SK-N-SH treated with all-trans-retinoic acid at 6 μM for 48 hours (cell line): Measurements from ENCODE around the gene SDK2.

Experiments
- ATAC-seq: fragments of 200-7000 bp; cut with Tn5 transposase; 3 replicates; pipeline ENCODE4 v1.9.1; 2020; ENCODE audit warnings: mild to moderate bottlenecking, moderate library complexity
- ARNTL ChIP-seq: fragments of 450-650 bp; formaldehyde crosslinking; IDR thresholded peaks from 2 replicates; pipeline ENCODE4 v1.5.0; 2020; ENCODE audit warnings: low read depth, mild to moderate bottlenecking, moderate library complexity, borderline replicate concordance
- BACH2 ChIP-seq: fragments of 250-450 bp; sonication (Bioruptor Pico); IDR thresholded peaks from 2 replicates; pipeline ENCODE4 v1.9.0; 2021; ENCODE audit warnings: mild to moderate bottlenecking, borderline replicate concordance
- CSDC2 ChIP-seq: fragments of 250-450 bp; sonication (Bioruptor Pico); IDR thresholded peaks from 2 replicates; pipeline ENCODE4 v1.5.0; 2020; ENCODE audit warnings: mild to moderate bottlenecking, moderate library complexity
- ESRRG ChIP-seq: fragments of 250-450 bp; sonication (Bioruptor Pico); IDR thresholded peaks from 2 replicates; pipeline ENCODE4 v1.6.1; 2021; ENCODE audit warnings: mild to moderate bottlenecking
- ISL1 ChIP-seq: fragments of 250-450 bp; sonication (Bioruptor Pico); IDR thresholded peaks from 2 replicates; pipeline ENCODE4 v2.1.2; 2022; ENCODE audit warnings: mild to moderate bottlenecking, moderate library complexity
- OSR1 ChIP-seq: fragments of 250-450 bp; sonication (Bioruptor Pico); IDR thresholded peaks from 2 replicates; pipeline ENCODE4 v1.8.0; 2022; ENCODE audit warnings: moderate library complexity, mild to moderate bottlenecking, inconsistent platforms
- PPARA ChIP-seq: fragments of 250-450 bp; sonication (Bioruptor Pico); IDR thresholded peaks from 2 replicates; pipeline ENCODE4 v1.5.0; 2020; ENCODE audit warnings: mild to moderate bottlenecking, borderline replicate concordance
- RARB ChIP-seq: fragments of 250-450 bp; sonication (Bioruptor Pico); IDR thresholded peaks from 2 replicates; pipeline ENCODE4 v1.8.0; 2021; ENCODE audit warnings: mild to moderate bottlenecking, moderate library complexity
- SNAI2 ChIP-seq: fragments of 250-450 bp; sonication (Bioruptor Pico); IDR thresholded peaks from 2 replicates; pipeline ENCODE4 v1.5.0; 2020; ENCODE audit warnings: mild to moderate bottlenecking, moderate library complexity
- TCF4 ChIP-seq: fragments of 250-450 bp; sonication (Bioruptor Pico); IDR thresholded peaks from 2 replicates; pipeline ENCODE4 v1.8.0; 2021; ENCODE audit warnings: mild to moderate bottlenecking, moderate library complexity, borderline replicate concordance
- TOX ChIP-seq: fragments of 250-450 bp; sonication (Bioruptor Pico); IDR thresholded peaks from 2 replicates; pipeline ENCODE4 v1.8.0; 2021; ENCODE audit warnings: mild to moderate bottlenecking, moderate library complexity, borderline replicate concordance
- ZFP3 ChIP-seq: fragments of 250-450 bp; sonication (Bioruptor Pico); IDR thresholded peaks from 2 replicates; pipeline ENCODE4 v1.5.0; 2020; ENCODE audit warnings: mild to moderate bottlenecking, moderate library complexity
- ZFP30 ChIP-seq: fragments of 450-650 bp; formaldehyde crosslinking; IDR thresholded peaks from 2 replicates; pipeline ENCODE4 v1.5.0; 2022; ENCODE audit warnings: mild to moderate bottlenecking, moderate library complexity
- ZNF565 ChIP-seq: fragments of 450-650 bp; formaldehyde crosslinking; conservative IDR thresholded peaks from 2 replicates; pipeline ENCODE4 v1.5.0; 2020; ENCODE audit warnings: low read depth, mild to moderate bottlenecking, moderate library complexity
- ZNF8 ChIP-seq: fragments of 450-650 bp; formaldehyde crosslinking; IDR thresholded peaks from 2 replicates; pipeline ENCODE4 v1.5.0; 2020; ENCODE audit warnings: mild to moderate bottlenecking, moderate library complexity
- TF ChIP-seq, protein P1 (sequence below): fragments of 250-450 bp; sonication (Bioruptor Pico); IDR thresholded peaks from 2 replicates; pipeline ENCODE4 v1.8.0; 2021; ENCODE audit warnings: low read depth, mild to moderate bottlenecking, moderate library complexity, borderline replicate concordance
- TF ChIP-seq, protein P2 (sequence below): fragments of 250-450 bp; sonication (Bioruptor Pico); IDR thresholded peaks from 2 replicates; pipeline ENCODE4 v1.8.0; 2020; ENCODE audit warnings: mild to moderate bottlenecking, moderate library complexity, borderline replicate concordance
- TF ChIP-seq, protein P3 (sequence below): fragments of 250-450 bp; sonication (Bioruptor Pico); IDR thresholded peaks from 2 replicates; pipeline ENCODE4 v1.5.1; 2021; ENCODE audit warnings: mild to moderate bottlenecking, moderate library complexity
- TF ChIP-seq, protein P4 (sequence below): fragments of 250-450 bp; sonication (Bioruptor Pico); IDR thresholded peaks from 2 replicates; pipeline ENCODE4 v1.5.0; 2020; ENCODE audit warnings: mild to moderate bottlenecking, moderate library complexity
- TF ChIP-seq, protein P5 (sequence below): fragments of 250-450 bp; sonication (Bioruptor Pico); IDR thresholded peaks from 2 replicates; pipeline ENCODE4 v1.5.1; 2020; ENCODE audit warnings: low read depth, mild to moderate bottlenecking, moderate library complexity

SDK2 gene

DNA sequence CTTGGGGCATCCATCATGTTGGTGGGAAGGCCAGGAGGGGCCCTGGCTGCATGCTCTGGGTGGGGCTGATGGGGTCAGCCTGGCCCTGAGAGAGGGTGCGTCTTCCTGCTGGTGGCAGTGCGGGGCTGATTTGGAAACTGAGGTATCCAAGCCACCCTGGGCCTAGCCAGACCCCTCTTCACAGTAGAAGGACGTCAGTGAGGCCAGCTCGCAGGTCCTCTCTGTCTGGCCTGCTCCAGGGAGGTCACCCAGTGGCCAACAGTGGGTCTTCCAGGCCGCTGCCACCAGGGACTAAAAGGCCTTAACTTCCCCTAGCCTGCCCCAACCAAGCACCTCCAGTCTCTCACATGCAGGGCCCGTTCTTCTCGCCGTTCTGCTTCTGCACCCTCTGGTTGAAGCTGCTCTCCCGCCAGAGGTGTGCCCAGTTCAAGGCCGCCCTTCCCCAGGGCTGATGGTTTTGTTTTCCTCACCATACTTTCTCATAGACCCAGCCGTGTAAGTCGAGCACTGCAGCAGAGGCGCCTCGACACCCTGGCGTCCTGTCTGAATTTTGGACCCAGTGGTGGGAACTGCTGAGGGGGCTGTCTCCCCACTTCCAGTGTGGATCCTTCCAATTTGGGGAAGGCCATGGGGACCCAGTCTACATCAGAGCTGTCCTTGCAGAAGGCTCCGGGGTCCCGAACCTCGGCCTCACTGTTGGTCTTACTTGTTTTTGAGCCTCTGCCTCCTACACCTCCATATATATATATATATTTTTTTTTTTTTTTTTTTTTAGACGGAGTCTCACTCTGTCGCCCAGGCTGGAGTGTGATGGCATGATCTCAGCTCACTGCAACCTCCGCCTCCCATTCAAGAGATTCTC, 289.6 kb downstream of the SDK2 start (continued):
- TF ChIP-seq BACH2 (no peak), ZNF565 (CRISPR knock-in tag) (no peak), ESRRG (CRISPR knock-in tag) (no peak), OSR1 (CRISPR knock-in tag) (no peak), ARNTL (CRISPR knock-in tag) (no peak), SNAI2 (CRISPR knock-in tag) (no peak), PPARA (CRISPR knock-in tag) (no peak), ZFP30 (CRISPR knock-in tag) (no peak)
- TF ChIP-seq, protein P1, sequence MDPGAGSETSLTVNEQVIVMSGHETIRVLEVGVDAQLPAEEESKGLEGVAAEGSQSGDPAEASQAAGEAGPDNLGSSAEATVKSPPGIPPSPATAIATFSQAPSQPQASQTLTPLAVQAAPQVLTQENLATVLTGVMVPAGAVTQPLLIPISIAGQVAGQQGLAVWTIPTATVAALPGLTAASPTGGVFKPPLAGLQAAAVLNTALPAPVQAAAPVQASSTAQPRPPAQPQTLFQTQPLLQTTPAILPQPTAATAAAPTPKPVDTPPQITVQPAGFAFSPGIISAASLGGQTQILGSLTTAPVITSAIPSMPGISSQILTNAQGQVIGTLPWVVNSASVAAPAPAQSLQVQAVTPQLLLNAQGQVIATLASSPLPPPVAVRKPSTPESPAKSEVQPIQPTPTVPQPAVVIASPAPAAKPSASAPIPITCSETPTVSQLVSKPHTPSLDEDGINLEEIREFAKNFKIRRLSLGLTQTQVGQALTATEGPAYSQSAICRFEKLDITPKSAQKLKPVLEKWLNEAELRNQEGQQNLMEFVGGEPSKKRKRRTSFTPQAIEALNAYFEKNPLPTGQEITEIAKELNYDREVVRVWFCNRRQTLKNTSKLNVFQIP (CRISPR knock-in tag) = no peak
- TF ChIP-seq, all 23 proteins: peak for 0

DNA sequence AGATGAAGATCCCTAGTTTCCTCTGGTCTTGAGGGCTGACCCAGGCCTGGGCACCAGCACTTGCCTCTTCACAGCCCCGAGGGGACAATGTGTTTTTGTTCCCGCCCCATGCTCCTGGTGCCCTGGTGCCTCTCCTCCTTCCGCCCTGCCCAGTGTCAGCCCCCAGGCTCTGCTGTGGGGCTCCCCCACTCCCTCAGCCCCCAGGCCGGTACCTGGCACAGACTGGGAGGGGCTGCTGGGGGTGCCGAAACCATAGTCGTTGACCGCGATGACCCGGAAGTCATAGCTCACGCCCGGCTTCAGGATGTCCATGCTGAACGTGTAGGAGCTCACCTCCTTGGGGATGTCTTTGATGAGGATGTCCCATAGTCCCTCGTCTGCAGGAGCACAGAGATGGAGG, 292.0 kb downstream of the SDK2 start:
- TF ChIP-seq ZFP3 (CRISPR knock-in tag) (no peak), CSDC2 (no peak), ZNF565 (CRISPR knock-in tag) (no peak), RARB (no peak), TCF4 (CRISPR knock-in tag) (no peak), TOX (CRISPR knock-in tag) (no peak), ESRRG (CRISPR knock-in tag) (no peak)
- TF ChIP-seq, protein P2, sequence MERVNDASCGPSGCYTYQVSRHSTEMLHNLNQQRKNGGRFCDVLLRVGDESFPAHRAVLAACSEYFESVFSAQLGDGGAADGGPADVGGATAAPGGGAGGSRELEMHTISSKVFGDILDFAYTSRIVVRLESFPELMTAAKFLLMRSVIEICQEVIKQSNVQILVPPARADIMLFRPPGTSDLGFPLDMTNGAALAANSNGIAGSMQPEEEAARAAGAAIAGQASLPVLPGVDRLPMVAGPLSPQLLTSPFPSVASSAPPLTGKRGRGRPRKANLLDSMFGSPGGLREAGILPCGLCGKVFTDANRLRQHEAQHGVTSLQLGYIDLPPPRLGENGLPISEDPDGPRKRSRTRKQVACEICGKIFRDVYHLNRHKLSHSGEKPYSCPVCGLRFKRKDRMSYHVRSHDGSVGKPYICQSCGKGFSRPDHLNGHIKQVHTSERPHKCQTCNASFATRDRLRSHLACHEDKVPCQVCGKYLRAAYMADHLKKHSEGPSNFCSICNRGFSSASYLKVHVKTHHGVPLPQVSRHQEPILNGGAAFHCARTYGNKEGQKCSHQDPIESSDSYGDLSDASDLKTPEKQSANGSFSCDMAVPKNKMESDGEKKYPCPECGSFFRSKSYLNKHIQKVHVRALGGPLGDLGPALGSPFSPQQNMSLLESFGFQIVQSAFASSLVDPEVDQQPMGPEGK (CRISPR knock-in tag) = no peak
- TF ChIP-seq, protein P3, sequence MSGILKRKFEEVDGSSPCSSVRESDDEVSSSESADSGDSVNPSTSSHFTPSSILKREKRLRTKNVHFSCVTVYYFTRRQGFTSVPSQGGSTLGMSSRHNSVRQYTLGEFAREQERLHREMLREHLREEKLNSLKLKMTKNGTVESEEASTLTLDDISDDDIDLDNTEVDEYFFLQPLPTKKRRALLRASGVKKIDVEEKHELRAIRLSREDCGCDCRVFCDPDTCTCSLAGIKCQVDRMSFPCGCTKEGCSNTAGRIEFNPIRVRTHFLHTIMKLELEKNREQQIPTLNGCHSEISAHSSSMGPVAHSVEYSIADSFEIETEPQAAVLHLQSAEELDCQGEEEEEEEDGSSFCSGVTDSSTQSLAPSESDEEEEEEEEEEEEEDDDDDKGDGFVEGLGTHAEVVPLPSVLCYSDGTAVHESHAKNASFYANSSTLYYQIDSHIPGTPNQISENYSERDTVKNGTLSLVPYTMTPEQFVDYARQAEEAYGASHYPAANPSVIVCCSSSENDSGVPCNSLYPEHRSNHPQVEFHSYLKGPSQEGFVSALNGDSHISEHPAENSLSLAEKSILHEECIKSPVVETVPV (CRISPR knock-in tag) = no peak
- TF ChIP-seq, protein P4, sequence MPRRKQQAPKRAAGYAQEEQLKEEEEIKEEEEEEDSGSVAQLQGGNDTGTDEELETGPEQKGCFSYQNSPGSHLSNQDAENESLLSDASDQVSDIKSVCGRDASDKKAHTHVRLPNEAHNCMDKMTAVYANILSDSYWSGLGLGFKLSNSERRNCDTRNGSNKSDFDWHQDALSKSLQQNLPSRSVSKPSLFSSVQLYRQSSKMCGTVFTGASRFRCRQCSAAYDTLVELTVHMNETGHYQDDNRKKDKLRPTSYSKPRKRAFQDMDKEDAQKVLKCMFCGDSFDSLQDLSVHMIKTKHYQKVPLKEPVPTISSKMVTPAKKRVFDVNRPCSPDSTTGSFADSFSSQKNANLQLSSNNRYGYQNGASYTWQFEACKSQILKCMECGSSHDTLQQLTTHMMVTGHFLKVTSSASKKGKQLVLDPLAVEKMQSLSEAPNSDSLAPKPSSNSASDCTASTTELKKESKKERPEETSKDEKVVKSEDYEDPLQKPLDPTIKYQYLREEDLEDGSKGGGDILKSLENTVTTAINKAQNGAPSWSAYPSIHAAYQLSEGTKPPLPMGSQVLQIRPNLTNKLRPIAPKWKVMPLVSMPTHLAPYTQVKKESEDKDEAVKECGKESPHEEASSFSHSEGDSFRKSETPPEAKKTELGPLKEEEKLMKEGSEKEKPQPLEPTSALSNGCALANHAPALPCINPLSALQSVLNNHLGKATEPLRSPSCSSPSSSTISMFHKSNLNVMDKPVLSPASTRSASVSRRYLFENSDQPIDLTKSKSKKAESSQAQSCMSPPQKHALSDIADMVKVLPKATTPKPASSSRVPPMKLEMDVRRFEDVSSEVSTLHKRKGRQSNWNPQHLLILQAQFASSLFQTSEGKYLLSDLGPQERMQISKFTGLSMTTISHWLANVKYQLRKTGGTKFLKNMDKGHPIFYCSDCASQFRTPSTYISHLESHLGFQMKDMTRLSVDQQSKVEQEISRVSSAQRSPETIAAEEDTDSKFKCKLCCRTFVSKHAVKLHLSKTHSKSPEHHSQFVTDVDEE = no peak
- no peak for ATAC-seq

DNA sequence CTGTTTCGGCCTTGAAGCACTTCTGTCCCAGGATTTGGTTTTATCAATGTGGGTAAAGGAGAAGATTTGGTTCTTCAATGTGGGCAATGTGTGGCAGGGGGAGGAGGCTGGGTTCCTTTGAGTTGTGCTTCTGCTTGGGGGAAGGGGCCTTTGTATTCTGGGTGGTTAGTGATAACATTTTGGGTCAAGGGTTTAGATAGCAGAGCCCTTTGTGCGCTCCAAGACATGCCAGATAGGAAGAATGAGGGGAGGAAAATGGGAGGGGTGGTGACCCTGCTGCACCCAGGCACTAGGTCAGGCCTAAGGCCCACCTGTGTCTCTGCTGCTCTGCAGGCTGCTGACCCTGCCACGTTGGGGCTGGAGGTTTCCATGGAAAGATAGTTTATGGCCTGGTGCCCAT, 292.5 kb downstream of the SDK2 start:
- no peak for ATAC-seq
- TF ChIP-seq, protein P1 (CRISPR knock-in tag) = no peak
- no peak for TF ChIP-seq RARB
- TF ChIP-seq ZNF8 (CRISPR knock-in tag) = no peak
- no peak for TF ChIP-seq SNAI2 (CRISPR knock-in tag)
- no peak for TF ChIP-seq BACH2
- no peak for TF ChIP-seq ESRRG (CRISPR knock-in tag)
- TF ChIP-seq OSR1 (CRISPR knock-in tag) = no peak
- TF ChIP-seq, protein P5, sequence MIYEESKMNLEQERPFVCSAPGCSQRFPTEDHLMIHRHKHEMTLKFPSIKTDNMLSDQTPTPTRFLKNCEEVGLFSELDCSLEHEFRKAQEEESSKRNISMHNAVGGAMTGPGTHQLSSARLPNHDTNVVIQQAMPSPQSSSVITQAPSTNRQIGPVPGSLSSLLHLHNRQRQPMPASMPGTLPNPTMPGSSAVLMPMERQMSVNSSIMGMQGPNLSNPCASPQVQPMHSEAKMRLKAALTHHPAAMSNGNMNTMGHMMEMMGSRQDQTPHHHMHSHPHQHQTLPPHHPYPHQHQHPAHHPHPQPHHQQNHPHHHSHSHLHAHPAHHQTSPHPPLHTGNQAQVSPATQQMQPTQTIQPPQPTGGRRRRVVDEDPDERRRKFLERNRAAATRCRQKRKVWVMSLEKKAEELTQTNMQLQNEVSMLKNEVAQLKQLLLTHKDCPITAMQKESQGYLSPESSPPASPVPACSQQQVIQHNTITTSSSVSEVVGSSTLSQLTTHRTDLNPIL (CRISPR knock-in tag) = no peak
- TF ChIP-seq, protein P3 (CRISPR knock-in tag) = no peak
- no peak for TF ChIP-seq TCF4 (CRISPR knock-in tag)
- TF ChIP-seq ISL1 (CRISPR knock-in tag) = no peak
- no peak for TF ChIP-seq ZFP3 (CRISPR knock-in tag)
